PC-3 (cell line): Measurements from ENCODE around the gene STON1.
A peak's percentile ranks its signal among the peaks of the same experiment; 100 is the strongest.

Experiments
- EZH2 ChIP-seq: fragments of 300-600 bp; sonication (generic); IDR thresholded peaks from one replicate; pipeline ENCODE4 v1.6.1; 2017; ENCODE audit warnings: antibody characterized with exemption, mild to moderate bottlenecking, low read length; ENCODE audit not compliant: unreplicated experiment
- TF ChIP-seq, protein P1 (sequence below): fragments of 300-600 bp; sonication (generic); conservative IDR thresholded peaks from 2 replicates; pipeline ENCODE4 v1.5.1; 2017; ENCODE audit warnings: antibody characterized with exemption, low read depth, mild to moderate bottlenecking, low read length

DNA sequence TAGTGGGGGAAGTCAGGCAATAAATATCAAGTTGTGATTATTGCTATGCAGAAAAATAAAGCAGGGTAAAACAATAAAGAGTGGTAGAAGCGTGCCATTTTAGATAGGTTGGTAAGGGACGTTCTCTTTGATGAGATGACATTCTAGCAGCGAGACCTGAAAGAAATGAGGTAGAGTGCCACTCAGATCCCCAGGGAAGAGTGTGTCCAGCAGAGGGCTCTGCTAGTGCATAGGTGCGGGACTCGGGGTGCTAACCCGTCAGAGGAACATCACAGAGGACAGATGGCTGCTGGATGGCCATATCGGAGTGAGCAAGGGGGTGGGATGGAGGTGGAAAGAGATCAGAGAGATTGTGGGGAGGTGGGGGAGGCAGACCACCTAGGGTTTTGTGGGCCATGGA is 71.4 kb downstream of the STON1 start:
- TF ChIP-seq, protein P1, sequence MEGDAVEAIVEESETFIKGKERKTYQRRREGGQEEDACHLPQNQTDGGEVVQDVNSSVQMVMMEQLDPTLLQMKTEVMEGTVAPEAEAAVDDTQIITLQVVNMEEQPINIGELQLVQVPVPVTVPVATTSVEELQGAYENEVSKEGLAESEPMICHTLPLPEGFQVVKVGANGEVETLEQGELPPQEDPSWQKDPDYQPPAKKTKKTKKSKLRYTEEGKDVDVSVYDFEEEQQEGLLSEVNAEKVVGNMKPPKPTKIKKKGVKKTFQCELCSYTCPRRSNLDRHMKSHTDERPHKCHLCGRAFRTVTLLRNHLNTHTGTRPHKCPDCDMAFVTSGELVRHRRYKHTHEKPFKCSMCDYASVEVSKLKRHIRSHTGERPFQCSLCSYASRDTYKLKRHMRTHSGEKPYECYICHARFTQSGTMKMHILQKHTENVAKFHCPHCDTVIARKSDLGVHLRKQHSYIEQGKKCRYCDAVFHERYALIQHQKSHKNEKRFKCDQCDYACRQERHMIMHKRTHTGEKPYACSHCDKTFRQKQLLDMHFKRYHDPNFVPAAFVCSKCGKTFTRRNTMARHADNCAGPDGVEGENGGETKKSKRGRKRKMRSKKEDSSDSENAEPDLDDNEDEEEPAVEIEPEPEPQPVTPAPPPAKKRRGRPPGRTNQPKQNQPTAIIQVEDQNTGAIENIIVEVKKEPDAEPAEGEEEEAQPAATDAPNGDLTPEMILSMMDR, result peak; percentile 74
- TF ChIP-seq EZH2, result no peak
